ENCODE data around the gene BCL7A.
"Not testable (repeated sequence)": the region's sequence is repeated elsewhere in the genome, so short reads cannot be mapped to it uniquely, and the experiment has no call there.

The BCL7A gene

GRCh38 chr12:122056406-122056805 lies 34.7 kb downstream of the BCL7A start:
- not testable (repeated sequence) for DNase-seq

- DNase-seq: no peak
Observed at GRCh38 chr12:122057007-122057735, 35.5 kb downstream of the BCL7A start.

- DNase-seq: no peak
Observed at GRCh38 chr12:122057769-122058168, 36.1 kb downstream of the BCL7A start.

GRCh38 chr12:122058549-122059149 lies 37.0 kb downstream of the BCL7A start:
- DNase-seq: no peak

- DNase-seq: no peak
Observed at GRCh38 chr12:122059203-122059960, 37.7 kb downstream of the BCL7A start.

GRCh38 chr12:122060081-122060501 lies 38.4 kb downstream of the BCL7A start:
- DNase-seq: no peak

GRCh38 chr12:122061253-122061652 lies 39.6 kb downstream of the BCL7A start:
- DNase-seq: no peak

GRCh38 chr12:122062832-122063693 lies 41.4 kb downstream of the BCL7A start:
- peak; percentile 79 for DNase-seq

- DNase-seq: no peak
Observed at GRCh38 chr12:122063694-122064024, 42.0 kb downstream of the BCL7A start.

- peak; percentile 96 for DNase-seq
Observed at GRCh38 chr12:122064025-122064777, 42.5 kb downstream of the BCL7A start.

GRCh38 chr12:122064780-122065588 lies 43.3 kb downstream of the BCL7A start:
- DNase-seq: peak; percentile 89

GRCh38 chr12:122067548-122067947 lies 45.9 kb downstream of the BCL7A start:
- DNase-seq: no peak

GRCh38 chr12:122067966-122068365 lies 46.3 kb downstream of the BCL7A start:
- peak; percentile 34 for DNase-seq

- DNase-seq: peak; percentile 93
Observed at GRCh38 chr12:122072031-122072970, 50.6 kb downstream of the BCL7A start.

- DNase-seq: no peak
Observed at GRCh38 chr12:122073815-122074214, 52.1 kb downstream of the BCL7A start.

- no peak for DNase-seq
Observed at GRCh38 chr12:122076743-122077495, 55.2 kb downstream of the BCL7A start.

- DNase-seq: peak; percentile 93
Observed at GRCh38 chr12:122078141-122079032, 56.7 kb downstream of the BCL7A start, which contains the start of gene MLXIP. Gene MLXIP, plus strand, starts transcription at chr12:122078756. Its CDS starts 98 bp downstream, at chr12:122078854.

GRCh38 chr12:122079033-122079531 lies 57.4 kb downstream of the BCL7A start:
- DNase-seq: peak; percentile 10
